IPS-NIHi7 (cell line): Measurements from ENCODE around the gene IQGAP2.
A peak's percentile ranks its signal among the peaks of the same experiment; 100 is the strongest.

Source experiments
- DNase-seq: peaks from one replicate; pipeline ENCODE4 v3.0.0; 2012; ENCODE audit warnings: mixed read lengths; ENCODE audit errors: extremely low spot score

Gene IQGAP2

DNA sequence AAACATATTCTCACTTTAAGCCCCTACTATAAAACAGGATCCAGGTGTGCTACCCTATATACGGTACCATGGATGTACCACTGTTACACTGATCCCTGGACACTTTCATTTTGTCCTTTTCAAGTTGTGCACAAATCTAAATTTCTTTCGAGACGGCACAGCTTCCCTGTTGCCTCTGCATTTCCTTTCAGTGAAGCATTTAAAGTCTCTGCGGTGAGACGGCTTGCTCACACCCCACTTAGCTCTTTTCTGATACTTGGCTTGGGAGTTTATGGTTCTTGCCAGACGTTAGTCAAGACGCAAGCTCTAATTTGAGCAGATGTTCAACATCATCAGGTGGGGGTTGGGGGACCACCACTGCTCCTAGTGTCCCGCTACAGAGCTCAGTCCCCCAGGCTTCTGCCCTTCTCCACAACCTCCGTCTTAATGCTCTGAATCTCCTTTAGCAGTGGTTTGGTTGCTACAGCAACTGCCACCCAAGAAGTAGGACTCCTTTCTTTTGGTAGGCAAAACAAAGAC is 204.3 kb downstream of the IQGAP2 start:
- no peak for DNase-seq

DNA sequence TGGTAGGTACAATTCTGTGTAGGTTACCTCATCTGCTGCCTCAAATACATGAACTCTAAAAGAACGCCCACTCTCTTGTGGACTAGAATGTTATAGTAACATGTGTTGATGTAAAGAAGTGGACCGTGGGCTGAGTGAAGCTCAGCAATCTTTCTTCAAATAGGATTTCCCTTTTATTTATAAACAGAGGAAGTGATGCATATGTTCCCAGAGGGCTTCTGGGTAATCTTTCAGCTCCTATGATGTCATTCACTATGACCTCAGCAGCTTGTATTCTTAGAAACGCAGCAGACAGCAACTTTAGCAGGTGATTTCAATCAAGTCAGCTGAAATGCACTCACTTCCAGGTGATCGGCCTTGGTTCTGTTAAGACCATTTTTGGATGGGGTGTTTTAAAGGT is 205.7 kb downstream of the IQGAP2 start:
- DNase-seq: no peak

DNA sequence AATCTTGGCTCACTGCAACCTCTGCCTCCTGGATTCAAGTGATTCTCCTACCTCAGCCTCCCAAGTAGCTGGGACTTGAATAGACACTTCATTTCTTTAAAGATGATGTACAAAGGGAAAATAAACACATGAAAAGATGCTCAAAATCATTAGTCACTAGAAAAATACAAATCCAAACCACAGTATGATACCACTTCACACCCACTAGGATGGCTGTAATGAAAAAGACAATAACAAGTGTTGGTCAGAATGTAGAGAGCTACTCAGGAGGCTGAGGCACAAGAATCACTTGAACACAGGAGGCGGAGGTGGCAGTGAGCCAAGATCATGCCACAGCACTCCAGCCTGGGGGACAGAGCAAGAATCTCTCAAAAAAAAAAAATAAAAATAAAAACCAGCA is 207.1 kb downstream of the IQGAP2 start:
- no peak for DNase-seq

DNA sequence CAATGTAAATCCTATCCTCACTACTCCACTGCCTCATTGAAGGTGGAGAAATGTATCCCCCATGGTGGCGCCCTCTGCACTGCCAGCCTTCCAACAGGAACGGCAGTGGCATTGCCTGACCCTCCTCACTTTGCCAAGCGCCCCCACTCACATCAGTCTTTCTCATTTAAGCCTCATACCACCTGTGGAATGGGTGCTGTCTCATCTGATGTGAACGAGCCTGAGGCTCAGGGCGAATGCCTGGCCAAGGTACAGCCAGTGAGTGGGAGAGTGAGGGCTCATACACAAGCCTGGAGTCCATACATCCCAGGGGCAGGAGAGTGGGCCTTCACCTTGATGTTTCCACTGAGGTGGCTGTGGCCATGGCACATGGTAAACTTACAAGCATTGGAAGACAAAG is 209.9 kb downstream of the IQGAP2 start:
- DNase-seq: no peak

DNA sequence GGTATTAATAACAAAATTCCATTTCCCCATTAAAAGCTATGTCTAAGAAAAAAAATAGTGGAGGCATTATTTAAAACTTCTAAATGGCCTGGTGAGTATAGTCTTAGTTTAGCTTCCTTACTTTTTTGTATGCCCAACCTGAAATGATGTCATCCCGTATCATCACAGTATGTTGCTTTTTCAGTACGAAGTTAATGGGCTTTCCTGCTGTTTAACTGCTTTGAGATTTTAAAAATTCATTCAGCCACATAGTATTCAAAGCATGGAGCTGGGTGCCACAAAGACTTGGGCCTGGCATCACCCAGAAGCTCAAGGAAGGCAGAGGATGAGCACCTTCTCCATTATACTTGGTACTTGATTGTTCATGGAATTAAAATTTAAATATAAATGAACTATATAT is 212.7 kb downstream of the IQGAP2 start:
- no peak for DNase-seq

DNA sequence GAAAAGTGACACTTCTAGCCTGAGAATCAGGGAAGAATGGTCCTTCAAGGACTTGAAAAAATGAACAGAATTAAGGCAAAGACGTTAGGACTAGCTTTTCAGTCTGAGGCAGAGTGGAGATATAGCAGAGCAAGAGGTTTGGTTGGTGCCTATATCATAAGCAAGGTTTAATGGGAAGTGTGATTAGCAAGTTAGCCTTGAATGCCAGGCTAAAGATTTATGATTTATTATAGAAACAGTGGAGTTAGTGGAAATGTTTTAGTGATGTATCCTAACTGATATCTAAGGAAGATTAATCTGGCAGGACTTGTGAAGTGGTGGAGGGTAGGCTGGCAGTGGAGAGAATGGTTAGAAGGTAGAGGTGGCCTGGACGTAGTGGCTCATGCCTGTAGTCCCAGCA is 213.1 kb downstream of the IQGAP2 start:
- DNase-seq: no peak

DNA sequence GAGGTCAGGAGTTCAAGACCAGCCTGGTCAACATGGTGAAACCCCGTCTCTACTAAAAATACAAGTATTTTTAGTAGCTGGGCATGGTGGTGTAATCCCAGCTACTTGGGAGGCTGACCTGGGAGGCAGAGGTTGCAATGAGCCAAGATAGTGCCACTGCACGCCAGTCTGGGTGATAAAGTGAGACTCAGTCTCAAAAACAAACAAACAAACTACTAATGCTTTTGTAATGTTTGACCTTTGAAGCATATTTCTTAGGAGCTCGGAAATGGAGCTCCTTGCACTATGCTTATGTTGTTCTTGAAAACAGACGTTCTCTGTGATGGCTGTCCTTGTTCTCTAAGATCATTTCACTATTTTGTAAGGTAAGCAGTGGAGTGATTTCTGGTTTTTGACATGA is 214.1 kb downstream of the IQGAP2 start:
- DNase-seq: no peak

DNA sequence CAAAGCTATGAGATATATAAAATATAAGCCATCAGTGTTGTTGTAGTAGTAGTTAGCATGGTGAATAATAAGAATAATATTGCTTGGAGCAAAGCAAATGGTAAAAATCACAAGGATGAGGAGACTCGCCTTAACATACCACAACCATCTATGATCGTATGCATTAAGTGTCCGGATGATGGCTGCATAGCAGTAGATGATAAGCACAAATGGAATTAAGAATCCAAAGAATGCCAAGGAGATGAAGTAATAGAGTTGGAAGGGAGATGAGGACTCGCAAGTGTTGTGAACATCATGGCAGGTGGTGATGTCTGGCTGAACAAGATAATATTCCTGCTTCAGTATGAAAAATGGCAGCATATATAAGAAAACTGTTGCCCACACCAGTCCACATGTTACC is 214.6 kb downstream of the IQGAP2 start:
- DNase-seq: no peak

DNA sequence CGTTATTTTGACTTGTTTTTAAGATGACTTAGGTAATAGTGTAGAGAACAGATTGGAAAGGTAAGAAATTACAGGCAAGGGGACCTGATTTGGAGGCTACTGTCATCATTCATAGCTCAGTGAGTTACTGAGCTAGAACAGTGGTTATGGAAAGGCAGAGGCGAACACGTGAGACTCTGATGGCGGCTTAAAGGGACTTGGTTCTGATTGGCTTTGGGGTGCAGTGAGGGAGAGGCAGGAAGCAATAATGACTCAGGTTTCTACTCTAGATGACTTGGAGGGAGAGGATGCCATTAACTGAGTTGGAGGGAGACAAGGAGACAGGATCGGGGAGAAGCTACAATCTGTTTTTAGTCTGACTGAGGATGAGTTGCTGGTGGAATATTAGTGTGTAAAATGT is 217.1 kb downstream of the IQGAP2 start:
- no peak for DNase-seq

DNA sequence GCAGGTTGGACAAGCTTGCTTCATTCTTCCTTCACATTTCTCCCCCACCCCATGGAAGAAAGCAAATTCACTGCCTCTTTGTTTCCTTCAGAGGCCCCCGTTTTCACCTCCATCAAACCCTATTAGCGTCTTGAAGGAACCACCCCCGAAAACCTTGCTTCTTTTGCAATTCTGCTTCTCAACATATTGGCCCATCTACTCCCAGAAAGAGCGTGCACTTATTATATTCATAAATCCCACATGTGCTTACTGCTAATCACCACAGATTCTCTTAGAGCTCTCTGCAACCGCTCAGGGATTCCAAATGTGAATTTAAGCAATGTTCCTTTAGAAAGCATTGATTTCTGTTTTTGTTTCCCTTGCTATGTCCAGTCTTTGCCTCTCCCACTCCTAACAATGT is 219.0 kb downstream of the IQGAP2 start:
- no peak for DNase-seq

DNA sequence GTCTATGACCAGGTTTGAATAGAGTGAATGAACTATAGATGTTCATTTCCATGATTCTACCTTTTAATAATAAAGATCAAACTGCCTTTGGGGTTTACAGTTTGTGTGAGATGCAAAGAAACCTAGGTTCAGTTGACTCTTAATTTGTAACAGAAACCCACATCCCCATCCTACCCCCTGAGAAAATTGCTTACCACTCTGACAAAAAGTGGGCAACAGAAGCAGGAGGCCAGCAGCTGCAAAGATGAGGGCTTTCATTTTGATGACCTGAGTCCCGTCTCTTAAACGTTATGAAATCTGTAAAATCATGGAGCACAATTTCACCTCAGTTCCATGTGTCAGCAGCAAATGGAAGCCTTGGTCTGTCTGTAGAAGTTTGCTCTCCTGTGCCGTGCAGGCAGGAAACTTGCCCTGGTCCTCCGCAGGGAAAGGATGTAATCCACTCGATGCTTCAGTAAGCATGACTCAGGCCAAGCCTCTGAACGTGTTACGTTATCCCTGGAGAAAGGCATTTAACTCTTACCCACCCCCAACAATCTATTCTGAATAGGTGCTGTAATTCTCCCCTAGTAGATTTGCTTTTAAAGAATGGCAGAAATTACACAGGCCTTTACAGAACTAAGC is 220.0 kb downstream of the IQGAP2 start, which contains the start of gene F2RL2:
Gene F2RL2 (minus strand): TSS at position 431 of the 624 bp plus-strand sequence. CDS start 173 bp downstream, at position 258.
- DNase-seq: peak; percentile 69

DNA sequence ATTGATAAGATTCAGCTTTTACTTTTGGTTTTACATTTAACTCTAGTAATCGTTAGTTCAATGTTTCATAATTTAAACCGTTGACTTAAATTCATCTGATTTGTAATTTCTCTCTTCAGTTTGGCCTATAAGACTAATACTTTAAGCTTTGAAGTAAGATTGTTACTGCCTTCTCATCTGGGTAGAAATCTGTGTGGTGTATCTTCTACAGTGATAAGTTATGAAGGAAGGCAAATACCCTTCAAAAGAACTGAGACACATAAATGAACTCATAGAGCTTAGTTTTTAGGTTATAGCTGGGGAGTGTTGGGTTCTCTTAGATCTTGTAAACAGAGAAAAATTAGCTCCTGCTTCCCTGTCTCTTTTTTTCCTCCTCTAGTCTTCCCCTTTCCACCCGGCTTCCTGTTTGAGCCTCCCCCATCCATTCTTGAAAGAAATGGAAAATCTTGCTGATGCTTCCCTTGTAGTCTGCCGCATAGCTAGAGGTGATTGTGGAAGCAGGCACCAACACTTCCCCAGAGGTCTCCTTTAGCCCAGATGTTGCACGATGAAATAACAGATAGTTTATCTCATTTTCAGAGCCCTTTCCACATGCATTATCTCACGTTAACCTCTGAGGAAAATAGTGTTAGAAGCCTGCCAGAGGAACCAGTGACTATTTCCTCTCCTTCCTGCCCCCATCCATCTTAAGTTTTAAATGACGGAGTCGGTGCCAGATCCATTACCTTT is 222.2 kb downstream of the IQGAP2 start:
- DNase-seq: peak; percentile 23

DNA sequence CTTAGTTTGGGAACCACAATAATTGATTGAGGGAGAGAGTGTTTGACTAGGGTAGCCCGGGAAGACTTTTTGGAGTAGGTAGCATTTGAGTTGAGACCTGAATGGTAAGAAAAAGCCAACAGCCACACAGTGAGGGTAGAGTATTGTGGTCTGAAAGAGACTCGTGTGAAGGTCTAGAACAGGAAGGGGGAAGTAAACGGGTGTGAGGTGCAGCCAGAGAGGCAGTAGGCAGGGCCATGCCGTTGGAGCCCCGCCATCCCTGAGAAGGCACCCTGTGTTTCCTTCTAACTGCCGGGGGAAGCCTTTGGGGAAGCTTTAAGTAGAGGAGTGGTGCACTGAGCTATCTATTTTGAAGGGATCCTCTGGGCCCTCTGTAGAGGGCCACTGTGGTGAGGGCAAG is 223.7 kb downstream of the IQGAP2 start:
- DNase-seq: no peak

DNA sequence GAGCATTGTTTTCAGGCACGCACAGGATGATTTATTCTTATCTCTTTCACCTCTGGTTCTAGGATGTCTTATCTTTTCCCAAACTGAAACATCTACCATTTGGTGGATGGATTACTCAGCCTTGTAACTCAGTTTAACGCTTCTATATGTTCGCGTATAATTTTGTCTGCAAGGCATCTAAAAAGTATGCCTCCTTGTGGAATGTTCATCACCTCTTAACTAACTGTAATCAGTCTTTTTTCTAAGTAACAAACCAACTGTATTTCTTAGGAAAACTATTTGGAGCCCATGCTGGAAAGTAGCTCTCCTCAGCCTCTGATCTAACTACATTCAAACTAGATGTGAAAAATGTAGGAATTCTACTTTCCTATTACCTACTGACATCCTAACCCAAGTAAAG is 231.6 kb downstream of the IQGAP2 start:
- no peak for DNase-seq

DNA sequence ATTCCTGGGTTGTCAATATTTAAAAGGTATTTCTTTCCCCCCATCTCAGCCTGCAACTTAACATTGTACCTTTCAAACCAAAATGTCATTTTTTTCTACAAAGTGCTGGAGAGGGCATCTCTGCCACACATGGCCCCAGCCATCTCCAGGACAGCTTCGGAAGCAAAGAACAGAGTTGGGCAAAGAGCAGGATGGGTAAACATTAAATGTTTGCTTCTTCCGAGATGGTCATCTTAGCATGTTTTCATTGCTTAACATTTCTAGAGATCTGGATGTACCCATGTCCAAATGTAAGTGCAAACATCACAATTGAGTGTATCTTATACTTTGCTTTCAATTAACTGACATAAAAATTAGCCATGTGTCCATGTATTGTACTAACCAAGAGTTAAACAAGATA is 234.4 kb downstream of the IQGAP2 start:
- DNase-seq: no peak

DNA sequence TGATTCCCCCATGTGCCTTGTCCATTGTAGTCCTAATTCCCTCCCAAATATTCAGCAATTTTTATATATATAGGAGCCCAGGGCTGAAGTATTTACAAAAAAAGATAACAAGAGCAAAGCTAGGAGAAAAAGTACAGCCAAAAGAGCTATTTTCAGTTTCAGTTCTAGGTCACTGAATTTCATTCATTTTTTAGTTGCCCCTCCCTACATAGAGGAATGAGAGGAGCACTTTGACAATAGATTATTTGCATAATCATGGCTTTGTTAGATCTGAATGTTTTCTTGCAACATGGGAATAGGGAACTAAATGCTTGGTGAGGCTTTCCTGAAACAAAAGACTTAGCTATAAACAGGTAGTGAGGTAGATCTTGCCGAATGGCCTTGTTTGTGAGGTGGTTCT is 235.4 kb downstream of the IQGAP2 start:
- DNase-seq: no peak

DNA sequence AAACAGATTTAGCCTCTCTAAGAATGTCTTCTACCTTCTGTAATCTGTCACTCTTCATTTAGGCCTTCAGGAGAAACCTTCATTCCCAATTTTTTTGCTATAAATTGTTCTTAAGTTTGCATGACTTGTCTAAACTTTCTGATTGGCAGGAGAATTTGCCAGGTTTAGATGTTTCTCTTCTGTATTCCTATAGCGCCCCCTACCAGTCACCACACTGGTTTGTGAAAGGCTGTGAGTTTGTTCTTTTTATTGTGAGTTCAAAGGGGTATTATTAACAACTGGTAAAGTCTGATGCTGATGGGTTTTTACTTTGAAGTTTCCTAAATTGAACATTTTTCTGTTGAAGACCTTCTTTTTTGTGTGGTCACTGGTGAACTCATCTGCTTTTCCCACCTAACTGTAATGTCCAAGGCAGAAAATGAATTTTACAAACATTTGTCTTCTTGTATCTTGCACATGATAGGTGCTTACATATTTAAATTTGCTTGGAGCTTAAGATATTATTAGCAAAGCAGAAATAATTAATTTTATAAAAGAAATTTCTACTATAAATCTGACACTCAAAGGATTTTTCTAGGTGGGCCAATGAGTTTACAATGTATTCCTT is 238.5 kb downstream of the IQGAP2 start:
- DNase-seq: peak; percentile 70

DNA sequence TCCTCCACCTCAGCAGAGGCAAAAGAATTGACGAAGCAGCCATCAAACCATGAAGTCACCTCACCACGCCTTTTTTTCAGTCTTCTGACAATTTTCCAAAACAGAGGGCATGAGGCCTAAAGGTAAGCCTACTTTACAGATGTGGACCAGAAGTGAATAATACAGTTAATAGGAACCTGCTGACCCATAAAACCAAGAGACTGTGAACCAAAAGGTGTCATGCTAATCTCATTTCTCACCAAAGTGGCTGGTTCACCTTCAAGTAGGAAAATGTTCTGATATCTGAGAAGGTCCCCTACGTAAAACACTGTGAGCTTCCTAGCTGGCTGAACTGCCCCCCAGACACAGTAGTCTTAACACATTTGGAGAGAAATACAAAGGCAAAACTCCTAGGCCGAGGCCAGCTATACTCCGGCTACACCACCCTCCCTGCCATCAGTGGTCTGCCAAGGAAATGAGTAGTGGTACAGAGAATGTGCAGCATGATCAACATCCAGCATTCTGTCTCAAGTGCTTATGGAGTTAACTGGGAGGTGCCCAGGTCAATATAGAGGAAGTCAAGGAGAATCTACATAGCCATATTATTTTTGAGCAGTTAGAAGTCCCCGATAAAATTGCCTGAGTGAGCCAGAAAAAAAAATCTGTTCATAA is 239.4 kb downstream of the IQGAP2 start:
- DNase-seq: no peak

DNA sequence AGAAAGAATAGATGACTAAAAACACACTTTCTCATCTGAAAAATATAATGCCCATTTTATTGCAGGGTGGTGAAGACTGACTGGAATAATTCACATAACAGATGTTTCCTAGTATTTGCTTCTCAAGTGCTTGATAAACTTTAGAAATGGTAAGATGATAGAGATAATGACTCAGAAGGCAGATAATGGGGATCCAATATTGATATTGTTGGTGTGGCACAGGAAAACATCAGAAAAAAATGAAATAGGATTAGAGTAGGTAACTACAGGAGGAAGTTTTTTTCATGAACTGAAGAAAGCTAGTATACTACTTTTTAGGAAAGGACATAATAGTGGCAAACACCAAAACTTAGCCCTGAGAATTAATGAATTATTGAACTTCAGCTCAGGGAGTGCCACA is 240.3 kb downstream of the IQGAP2 start:
- DNase-seq: no peak

DNA sequence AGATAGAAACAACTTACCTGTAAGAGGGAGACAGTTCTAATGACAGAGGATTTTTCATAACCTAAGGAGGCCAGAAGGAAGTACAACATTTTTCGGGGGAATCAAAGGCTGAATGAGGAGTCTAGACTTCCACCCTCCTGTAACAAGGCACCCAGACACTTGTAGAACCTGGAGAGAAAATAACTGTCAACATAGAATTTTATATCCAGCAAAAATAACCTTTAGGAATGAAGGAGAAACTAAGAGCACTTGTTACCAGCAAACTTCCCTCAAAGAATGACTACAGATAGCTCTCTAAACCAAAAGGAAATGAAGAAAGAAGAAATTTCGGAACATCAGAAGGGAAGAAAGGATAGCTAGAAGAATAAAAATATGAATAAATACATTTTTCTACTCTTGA is 246.1 kb downstream of the IQGAP2 start:
- DNase-seq: no peak

DNA sequence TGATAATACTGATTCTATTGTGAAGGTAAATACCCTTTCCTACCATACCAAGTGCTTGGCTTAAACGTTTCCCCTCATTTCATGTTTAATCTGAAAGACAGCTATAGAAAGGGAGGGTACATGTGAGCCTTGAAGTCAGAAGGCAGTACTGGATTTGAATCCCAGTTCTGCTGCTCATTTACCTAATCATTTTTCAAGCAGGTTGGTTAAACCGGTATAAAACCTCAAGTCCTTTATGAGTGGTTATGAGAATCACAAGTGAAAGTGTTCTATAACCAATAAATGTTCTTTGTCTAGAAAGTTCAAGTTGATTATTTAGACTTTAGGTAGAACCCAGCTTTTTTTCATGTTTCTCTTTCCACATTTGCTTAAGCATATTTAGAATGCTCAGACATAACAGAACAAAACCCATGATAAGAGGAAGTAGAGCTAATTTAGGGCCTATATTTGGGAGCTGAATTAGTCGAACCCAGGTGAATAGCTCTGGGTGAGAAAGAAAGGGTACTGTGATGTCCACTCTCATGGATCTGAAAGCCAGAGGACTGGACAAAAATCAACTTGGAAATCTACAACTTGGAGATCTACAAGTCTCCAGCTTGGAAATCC is 249.8 kb downstream of the IQGAP2 start:
- no peak for DNase-seq

DNA sequence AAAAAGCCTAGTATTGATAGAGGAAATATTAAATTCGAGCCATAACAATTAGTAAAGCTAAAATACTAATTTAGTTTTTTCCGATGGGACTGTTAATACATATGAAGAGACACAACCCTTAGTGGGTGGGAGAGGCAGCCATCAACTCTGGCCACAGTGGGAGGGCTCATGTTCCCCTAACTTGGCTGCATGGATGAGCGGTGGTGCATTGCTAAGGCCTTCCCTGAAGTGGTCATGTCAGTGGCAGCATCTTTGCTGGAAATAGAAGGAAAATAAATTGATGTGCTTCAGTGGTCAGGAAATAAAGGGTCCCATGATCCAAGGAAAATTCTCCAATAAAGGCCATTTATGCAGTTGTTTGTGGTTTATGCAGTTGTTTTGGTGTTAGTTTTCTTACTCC is 254.0 kb downstream of the IQGAP2 start:
- DNase-seq: no peak
